ENCODE measurements around the gene ACTMAP. TPM values are rescaled to one million over a fixed set of nuclear protein-coding genes. Genes with fewer than 3 reads are reported as not detected.

ACTMAP gene
- total RNA-seq, 5 donors from 2014 or later (not counting 1 experiment from before 2014, with no cell fraction given) = 4.7 to 8.3 (median 6.8) TPM

DNA sequence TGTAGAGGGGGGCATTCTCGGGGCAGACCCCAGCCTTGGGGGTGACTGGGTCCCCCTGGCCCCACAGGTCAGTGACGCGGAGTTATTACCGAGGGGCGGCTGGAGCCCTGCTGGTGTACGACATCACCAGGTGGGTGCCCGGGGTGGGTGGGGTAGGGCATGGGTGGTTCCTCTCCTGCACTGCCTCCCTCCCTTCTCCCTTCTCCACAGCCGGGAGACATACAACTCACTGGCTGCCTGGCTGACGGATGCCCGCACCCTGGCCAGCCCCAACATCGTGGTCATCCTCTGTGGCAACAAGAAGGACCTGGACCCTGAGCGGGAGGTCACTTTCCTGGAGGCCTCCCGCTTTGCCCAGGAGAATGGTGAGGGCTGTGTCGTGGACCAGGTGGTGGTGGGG lies 33.4 kb upstream of the ACTMAP start:
- ATAC-seq (replicated peaks in 1 of 4) (no peak), DNase-seq (no peak)
- H3K9me3 Mint-ChIP-seq = no peaks in the 10 kb centered on the region
- H3K4me3 ChIP-seq (ENCODE audit: control insufficient read depth in 1 of 2, extremely low read depth in 1 of 2, low read length in 1 of 2) = no peak overlapping the region
- peaks cover 13 to 25% (median 24%) of the 10 kb centered on the region in 3 donors for H3K4me1 Mint-ChIP-seq
- H3K27me3 Mint-ChIP-seq = no peaks in the 10 kb centered on the region
- no peaks in the 10 kb centered on the region for H3K27me3 ChIP-seq (replicated peaks in 1 of 2; ENCODE audit: control insufficient read depth in 2 of 2, extremely low read depth in 1 of 2, insufficient read depth in 2 of 2, low read length in 1 of 2)
- no peak overlapping the region for H3K4me3 Mint-ChIP-seq
- H3K4me1 ChIP-seq (ENCODE audit: control insufficient read depth in 1 of 2, extremely low read depth in 1 of 2, insufficient read depth in 2 of 2, low read length in 2 of 2) = peaks cover 5 to 10% of the 10 kb centered on the region in 2 experiments
- H3K27ac ChIP-seq (ENCODE audit: low read length) = no peak overlapping the region
- peaks cover 34% of the 10 kb centered on the region for H3K36me3 Mint-ChIP-seq
- H3K27ac Mint-ChIP-seq = no peak overlapping the region
- H3K9me3 ChIP-seq = no peaks in the 10 kb centered on the region
- H3K36me3 ChIP-seq (ENCODE audit: control insufficient read depth in 2 of 2, extremely low read depth in 1 of 2, insufficient read depth in 1 of 2, low read length in 1 of 2) = peaks cover 28 to 34% of the 10 kb centered on the region in 2 donors
- ChIA-PET CTCF (no interaction called here), POLR2A (no interaction called here)
- WGBS (ENCODE audit: insufficient coverage) = 92% methylated on average over 11 of the region's 14 CpGs

DNA sequence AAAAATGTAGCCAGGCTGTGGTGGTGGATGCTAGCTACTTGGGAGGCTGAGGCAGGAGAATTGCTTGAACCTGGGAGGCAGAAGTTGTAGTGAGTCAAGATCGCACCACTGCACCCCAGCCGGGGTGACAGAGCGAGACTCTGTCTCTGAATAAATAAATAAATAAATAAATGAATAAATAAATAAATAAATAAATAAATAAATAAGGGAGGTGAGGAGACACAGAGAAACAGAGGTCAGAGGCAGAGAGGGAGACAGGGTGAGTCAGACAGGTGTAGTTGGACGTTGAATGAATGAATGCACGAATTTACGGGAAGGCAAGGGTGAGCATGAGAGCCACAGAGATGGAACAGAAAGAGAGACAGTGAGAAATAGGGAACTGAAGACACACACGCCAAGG lies 30.9 kb upstream of the ACTMAP start:
- Mint-ChIP-seq H3K9me3 (no peaks in the 10 kb centered on the region), H3K27ac (peak overlapping the region; percentile 16 to 50), H3K4me3 (no peak overlapping the region), H3K4me1 (peaks cover 26 to 40% (median 39%) of the 10 kb centered on the region in 3 donors), H3K27me3 (no peaks in the 10 kb centered on the region), H3K36me3 (peaks cover 23% of the 10 kb centered on the region)
- ATAC-seq (replicated peaks in 1 of 4) (no peak), DNase-seq (no peak)
- Histone ChIP-seq H3K9me3 (no peaks in the 10 kb centered on the region), H3K36me3 (ENCODE audit: control insufficient read depth in 2 of 2, extremely low read depth in 1 of 2, insufficient read depth in 1 of 2, low read length in 1 of 2) (peaks cover 14 to 23% of the 10 kb centered on the region in 2 donors), H3K27ac (ENCODE audit: low read length) (no peak overlapping the region), H3K4me1 (ENCODE audit: control insufficient read depth in 1 of 2, extremely low read depth in 1 of 2, insufficient read depth in 2 of 2, low read length in 2 of 2) (peaks cover 9 to 26% of the 10 kb centered on the region in 2 experiments), H3K4me3 (ENCODE audit: control insufficient read depth in 1 of 2, extremely low read depth in 1 of 2, low read length in 1 of 2) (no peak overlapping the region), H3K27me3 (replicated peaks in 1 of 2; ENCODE audit: control insufficient read depth in 2 of 2, extremely low read depth in 1 of 2, insufficient read depth in 2 of 2, low read length in 1 of 2) (no peaks in the 10 kb centered on the region)
- WGBS (ENCODE audit: insufficient coverage) = 95% methylated on average over 4 of the region's 7 CpGs
- ChIA-PET POLR2A (interaction anchor here in 1 of 2 donors (0.6 kb wide), 1 partner anchor 960 kb away, joined by 8 read pairs; no protein-coding TSS in a partner anchor), CTCF (interaction anchor here in 1 of 2 donors (0.7 kb wide), 1 partner anchor 577 kb away, joined by 7 read pairs; no protein-coding TSS in a partner anchor)

DNA sequence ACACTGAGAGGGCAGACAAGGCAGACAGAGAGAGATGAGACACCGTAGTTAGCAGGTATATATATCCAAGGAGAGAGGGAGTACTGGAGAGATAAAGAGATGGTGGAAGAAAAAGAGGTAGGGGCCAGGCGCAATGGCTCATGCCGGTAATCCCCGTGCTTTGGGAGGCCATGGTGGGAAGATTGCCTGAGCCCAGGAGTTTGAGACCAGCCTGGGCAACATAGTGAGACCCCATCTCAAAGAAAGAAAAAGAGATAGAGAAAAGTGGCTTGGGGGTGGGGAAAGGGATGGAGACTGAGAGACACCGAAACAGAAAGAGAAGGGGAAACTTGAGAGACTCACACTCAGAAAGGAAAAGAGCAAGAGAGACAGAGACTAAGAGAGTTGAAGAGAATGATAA lies 30.3 kb upstream of the ACTMAP start:
- no peak for DNase-seq
- no peak for ATAC-seq (replicated peaks in 1 of 4)
- peaks cover 14 to 21% of the 10 kb centered on the region in 2 donors for H3K36me3 ChIP-seq (ENCODE audit: control insufficient read depth in 2 of 2, extremely low read depth in 1 of 2, insufficient read depth in 1 of 2, low read length in 1 of 2)
- Mint-ChIP-seq H3K27me3 (no peaks in the 10 kb centered on the region), H3K27ac (peak overlapping the region; percentile 25 to 49), H3K9me3 (no peaks in the 10 kb centered on the region), H3K36me3 (peaks cover 22% of the 10 kb centered on the region), H3K4me1 (peaks cover 26 to 42% (median 40%) of the 10 kb centered on the region in 3 donors), H3K4me3 (no peak overlapping the region)
- ChIA-PET CTCF (no interaction called here), POLR2A (interaction anchor here in 1 of 2 donors (0.7 kb wide), 1 partner anchor 26 kb away, joined by 3 read pairs; no protein-coding TSS in a partner anchor)
- H3K27me3 ChIP-seq (replicated peaks in 1 of 2; ENCODE audit: control insufficient read depth in 2 of 2, extremely low read depth in 1 of 2, insufficient read depth in 2 of 2, low read length in 1 of 2) = no peaks in the 10 kb centered on the region
- H3K27ac ChIP-seq (ENCODE audit: low read length) = no peak overlapping the region
- no peaks in the 10 kb centered on the region for H3K9me3 ChIP-seq
- H3K4me1 ChIP-seq (ENCODE audit: control insufficient read depth in 1 of 2, extremely low read depth in 1 of 2, insufficient read depth in 2 of 2, low read length in 2 of 2) = peaks cover 9 to 26% of the 10 kb centered on the region in 2 experiments
- no peak overlapping the region for H3K4me3 ChIP-seq (ENCODE audit: control insufficient read depth in 1 of 2, extremely low read depth in 1 of 2, low read length in 1 of 2)
- 100% methylated on average over 5 of the region's 5 CpGs for WGBS (ENCODE audit: insufficient coverage)

DNA sequence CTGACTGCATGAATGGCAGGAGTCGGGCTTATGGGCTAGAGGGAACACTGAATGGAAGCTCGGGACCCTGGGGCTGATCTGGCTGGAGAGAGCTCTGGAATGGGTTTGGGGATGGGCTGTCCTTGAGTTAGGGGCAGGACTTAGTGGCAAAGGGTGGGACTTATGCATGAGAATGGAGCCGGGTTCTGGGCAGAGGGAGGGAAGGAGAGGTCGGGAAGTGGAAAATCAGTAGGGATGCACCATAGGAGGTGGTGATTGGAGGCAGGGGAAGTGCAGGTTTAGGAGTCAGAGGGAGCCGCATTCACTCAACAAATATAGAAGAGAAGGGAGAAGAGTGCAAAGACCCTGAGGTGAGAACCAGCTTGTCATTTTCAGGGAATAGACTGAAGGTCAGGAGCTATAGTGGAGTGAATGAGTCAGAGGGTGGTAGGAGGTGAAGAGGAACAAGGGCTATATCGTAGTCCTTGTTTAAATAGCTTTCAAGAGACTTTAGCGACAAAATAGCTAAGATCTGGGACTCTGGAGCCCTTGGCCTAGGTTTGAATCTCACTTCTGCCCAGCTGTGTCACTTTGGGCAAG lies 28.5 kb upstream of the ACTMAP start:
- Mint-ChIP-seq H3K36me3 (peaks cover 17% of the 10 kb centered on the region), H3K27ac (peak overlapping the region; percentile 96), H3K4me3 (peak overlapping the region; percentile 83 to 90 (median 88)), H3K27me3 (no peaks in the 10 kb centered on the region), H3K9me3 (no peaks in the 10 kb centered on the region), H3K4me1 (peaks cover 26 to 40% (median 40%) of the 10 kb centered on the region in 3 donors)
- DNase-seq (no peak), ATAC-seq (replicated peaks in 1 of 4) (no peak)
- Histone ChIP-seq H3K4me3 (ENCODE audit: control insufficient read depth in 1 of 2, extremely low read depth in 1 of 2, low read length in 1 of 2) (peak overlapping the region; percentile 64 to 67), H3K36me3 (ENCODE audit: control insufficient read depth in 2 of 2, extremely low read depth in 1 of 2, insufficient read depth in 1 of 2, low read length in 1 of 2) (peaks cover 4 to 9% of the 10 kb centered on the region in 2 donors), H3K9me3 (no peaks in the 10 kb centered on the region), H3K27me3 (replicated peaks in 1 of 2; ENCODE audit: control insufficient read depth in 2 of 2, extremely low read depth in 1 of 2, insufficient read depth in 2 of 2, low read length in 1 of 2) (no peaks in the 10 kb centered on the region), H3K4me1 (ENCODE audit: control insufficient read depth in 1 of 2, extremely low read depth in 1 of 2, insufficient read depth in 2 of 2, low read length in 2 of 2) (peaks cover 9 to 26% of the 10 kb centered on the region in 2 experiments), H3K27ac (ENCODE audit: low read length) (peak overlapping the region; percentile 73)
- 18% methylated on average over 6 of the region's 7 CpGs for WGBS (ENCODE audit: insufficient coverage)
- POLR2A ChIA-PET = interaction anchor here (0.5 to 2.5 kb wide), 6 partner anchors 20 to 1105 kb away, joined by 3 to 23 read pairs (median 6); partner anchors contain the start of genes ACTMAP (in 1 of the 2), EGLN2 (in 1 of the 2), HNRNPUL1 (in 1 of the 2) and SNRPA (in 1 of the 2)
- CTCF ChIA-PET = interaction anchor here (0.5 to 3.3 kb wide), 12 partner anchors 20 to 780 kb away, joined by 3 to 30 read pairs (median 7); partner anchors contain the start of genes ACTMAP (in 1 of the 2), EGLN2 (in 1 of the 2) and SNRPA (in 1 of the 2)

DNA sequence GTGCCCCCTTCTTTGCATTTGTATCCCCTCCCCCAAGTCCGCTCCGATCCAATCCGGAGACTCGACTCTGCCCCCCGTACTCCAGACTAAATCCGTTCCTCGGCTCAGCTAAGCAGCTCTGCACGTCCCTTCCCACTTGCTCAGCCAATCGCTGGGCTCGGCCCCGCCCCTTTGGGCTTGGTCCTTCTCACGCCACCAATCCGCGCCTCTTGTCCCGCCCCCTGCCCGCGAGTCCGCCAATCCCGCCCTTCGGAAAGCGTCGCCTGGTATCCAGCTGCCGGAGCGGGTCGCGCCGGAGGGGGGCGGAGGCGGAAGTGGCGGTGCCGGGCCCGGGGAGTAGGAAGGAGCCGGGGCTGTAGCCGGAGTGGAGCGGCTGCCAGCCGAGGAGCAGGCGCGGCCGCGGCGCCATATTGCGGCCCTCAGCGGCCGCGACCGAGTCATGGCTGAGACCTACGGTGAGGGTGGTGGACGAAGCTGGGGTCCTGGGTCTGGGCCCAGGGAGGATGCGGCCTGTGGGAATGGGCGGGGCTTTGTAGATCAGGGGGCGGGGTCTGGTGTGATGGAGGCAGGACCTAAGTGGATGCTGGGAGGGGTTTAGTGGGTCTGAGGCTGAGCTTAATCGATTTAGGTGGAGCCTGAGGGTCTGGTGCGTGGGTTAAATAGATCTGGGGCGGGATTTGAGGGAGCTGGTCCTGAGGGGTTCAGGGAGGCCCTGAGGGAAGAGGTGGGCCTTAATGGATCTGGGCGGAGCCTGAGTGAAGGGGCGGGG lies 27.8 kb upstream of the ACTMAP start, which contains the start of gene RAB4B:
RAB4B (plus strand) TSS at position 311 of the 769 bp plus-strand sequence; CDS start at position 440, 129 bp downstream.
- H3K27ac ChIP-seq (ENCODE audit: low read length) = peak within 1 kb of the TSS; percentile 86
- no peaks in the 10 kb centered on the region for H3K9me3 Mint-ChIP-seq
- peak within 1 kb of the TSS; percentile 67 to 96 for H3K4me3 ChIP-seq (ENCODE audit: control insufficient read depth in 1 of 2, extremely low read depth in 1 of 2, low read length in 1 of 2)
- H3K27me3 Mint-ChIP-seq = no peaks in the 10 kb centered on the region
- H3K27me3 ChIP-seq (replicated peaks in 1 of 2; ENCODE audit: control insufficient read depth in 2 of 2, extremely low read depth in 1 of 2, insufficient read depth in 2 of 2, low read length in 1 of 2) = no peaks in the 10 kb centered on the region
- no peaks in the 10 kb centered on the region for H3K9me3 ChIP-seq
- ATAC-seq (replicated peaks in 1 of 4) = peak; percentile 84 to 89 (median 88)
- H3K4me1 ChIP-seq (ENCODE audit: control insufficient read depth in 1 of 2, extremely low read depth in 1 of 2, insufficient read depth in 2 of 2, low read length in 2 of 2) = peaks cover 9 to 26% of the 10 kb centered on the region in 2 experiments
- under 1% methylated on average over 53 of the region's 56 CpGs for WGBS (ENCODE audit: insufficient coverage)
- peaks cover 26 to 40% (median 38%) of the 10 kb centered on the region in 3 donors for H3K4me1 Mint-ChIP-seq
- DNase-seq = peak; percentile 99 to 100 (median 100)
- peak within 1 kb of the TSS; percentile 96 for H3K27ac Mint-ChIP-seq
- CTCF ChIA-PET = interaction anchor here (0.5 to 3.3 kb wide), 24 partner anchors 12 to 1180 kb away, joined by 3 to 30 read pairs (median 3); partner anchors contain the start of genes ACTMAP (in 1 of the 2), C19orf47 (in 1 of the 2), COQ8B (in 1 of the 2) and EGLN2 (in 1 of the 2)
- H3K36me3 ChIP-seq (ENCODE audit: control insufficient read depth in 2 of 2, extremely low read depth in 1 of 2, insufficient read depth in 1 of 2, low read length in 1 of 2) = peaks cover under 1 to 7% of the 10 kb centered on the region in 2 donors
- POLR2A ChIA-PET = interaction anchor here (0.6 to 2.5 kb wide), 11 partner anchors 20 to 1104 kb away, joined by 3 to 23 read pairs (median 5); partner anchors contain the start of genes ACTMAP (in 1 of the 2), COQ8B (in 1 of the 2), EGLN2 (in 1 of the 2) and HNRNPUL1 (in 1 of the 2)
- peak within 1 kb of the TSS; percentile 83 to 90 (median 88) for H3K4me3 Mint-ChIP-seq
- peaks cover 13% of the 10 kb centered on the region for H3K36me3 Mint-ChIP-seq

Measured in T-cell (primary cell).